Peyer's patch (tissue), 4 donors: ENCODE data around the gene HTT.

ENCODE experiments used
- POLR2A ChIP-seq, 2 donors: fragments of 450-650 bp; IDR thresholded peaks; one replicate each; pipeline ENCODE4 v1.5.1; 2017; ENCODE audit warnings: antibody characterized with exemption in 2 of 2, mild to moderate bottlenecking in 2 of 2, moderate library complexity in 2 of 2
- TF ChIP-seq, protein P1 (sequence below), 6 experiments: fragments of 450-650 bp in 4 of 6; fragments of 200-600 bp in 2 of 6; sonication (generic) in 1 of 6; IDR thresholded peaks; one replicate each; pipeline ENCODE4 v1.5.1; 2017 to 2019; ENCODE audit warnings: antibody characterized with exemption in 6 of 6, mild to moderate bottlenecking in 3 of 6, moderate library complexity in 1 of 6

DNA sequence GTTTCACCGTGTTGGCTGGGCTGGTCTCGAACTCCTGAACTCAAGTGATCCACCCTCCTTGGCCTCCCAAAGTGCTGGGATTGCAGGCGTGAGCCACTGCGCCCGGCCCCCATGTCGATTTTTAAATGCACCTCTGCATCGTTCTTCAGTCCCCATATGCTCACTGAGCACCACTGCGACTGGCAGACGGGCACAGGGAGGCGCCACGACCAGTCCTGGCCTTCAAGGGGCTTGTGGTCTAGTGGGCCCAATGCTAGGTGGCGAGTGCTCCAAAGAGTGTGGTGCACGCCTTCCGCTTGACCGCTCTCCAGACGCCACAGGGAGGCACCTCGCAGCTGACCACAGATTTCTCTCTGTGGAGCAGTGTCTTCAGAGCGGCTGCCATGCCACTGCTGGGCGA, 162.8 kb downstream of the HTT start:
- TF ChIP-seq, protein P1, sequence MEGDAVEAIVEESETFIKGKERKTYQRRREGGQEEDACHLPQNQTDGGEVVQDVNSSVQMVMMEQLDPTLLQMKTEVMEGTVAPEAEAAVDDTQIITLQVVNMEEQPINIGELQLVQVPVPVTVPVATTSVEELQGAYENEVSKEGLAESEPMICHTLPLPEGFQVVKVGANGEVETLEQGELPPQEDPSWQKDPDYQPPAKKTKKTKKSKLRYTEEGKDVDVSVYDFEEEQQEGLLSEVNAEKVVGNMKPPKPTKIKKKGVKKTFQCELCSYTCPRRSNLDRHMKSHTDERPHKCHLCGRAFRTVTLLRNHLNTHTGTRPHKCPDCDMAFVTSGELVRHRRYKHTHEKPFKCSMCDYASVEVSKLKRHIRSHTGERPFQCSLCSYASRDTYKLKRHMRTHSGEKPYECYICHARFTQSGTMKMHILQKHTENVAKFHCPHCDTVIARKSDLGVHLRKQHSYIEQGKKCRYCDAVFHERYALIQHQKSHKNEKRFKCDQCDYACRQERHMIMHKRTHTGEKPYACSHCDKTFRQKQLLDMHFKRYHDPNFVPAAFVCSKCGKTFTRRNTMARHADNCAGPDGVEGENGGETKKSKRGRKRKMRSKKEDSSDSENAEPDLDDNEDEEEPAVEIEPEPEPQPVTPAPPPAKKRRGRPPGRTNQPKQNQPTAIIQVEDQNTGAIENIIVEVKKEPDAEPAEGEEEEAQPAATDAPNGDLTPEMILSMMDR (IDR thresholded peaks at IDR 0.05): no peak
- TF ChIP-seq POLR2A (IDR thresholded peaks at IDR 0.05): no peak
